ENCODE data around the gene ZNF618. TPM values are rescaled to one million over a fixed set of nuclear protein-coding genes. Genes with fewer than 3 reads are reported as not detected.

The ZNF618 gene
- total and polyA plus RNA-seq, 2 donors, result 3.0 to 7.8 TPM

GRCh38 chr9:114025196-114025753, 149.2 kb downstream of the ZNF618 start:
- H3K4me3 ChIP-seq (ENCODE audit: low read depth, low read length), result no peak overlapping the region
- H3K4me1 ChIP-seq (ENCODE audit: insufficient read depth), result no peaks in the 10 kb centered on the region
- H3K36me3 ChIP-seq (ENCODE audit: insufficient read depth), result no peaks in the 10 kb centered on the region
- no peak for DNase-seq (ENCODE audit: extremely low spot score)
- no peak overlapping the region for H3K27ac ChIP-seq (ENCODE audit: low read depth)
- 94% methylated on average over 3 of the region's 3 CpGs for WGBS

- no peak for DNase-seq (ENCODE audit: extremely low spot score)
- 97% methylated on average over 5 of the region's 5 CpGs for WGBS
Observed at GRCh38 chr9:114025760-114026159, 149.7 kb downstream of the ZNF618 start.

GRCh38 chr9:114026335-114026734, 150.2 kb downstream of the ZNF618 start:
- 85% methylated on average over 4 of the region's 4 CpGs for WGBS
- Histone ChIP-seq H3K36me3 (ENCODE audit: insufficient read depth) (no peaks in the 10 kb centered on the region), H3K4me3 (ENCODE audit: low read depth, low read length) (no peak overlapping the region), H3K27ac (ENCODE audit: low read depth) (no peak overlapping the region), H3K4me1 (ENCODE audit: insufficient read depth) (no peaks in the 10 kb centered on the region)
- no peak for DNase-seq (ENCODE audit: extremely low spot score)

More at GRCh38 chr9:114025760-114026159, 149.7 kb downstream of the ZNF618 start:
- Histone ChIP-seq H3K27ac (ENCODE audit: low read depth) (no peak overlapping the region), H3K36me3 (ENCODE audit: insufficient read depth) (no peaks in the 10 kb centered on the region), H3K4me1 (ENCODE audit: insufficient read depth) (no peaks in the 10 kb centered on the region), H3K4me3 (ENCODE audit: low read depth, low read length) (no peak overlapping the region)

GRCh38 chr9:114027159-114027862, 151.2 kb downstream of the ZNF618 start:
- Histone ChIP-seq H3K36me3 (ENCODE audit: insufficient read depth) (no peaks in the 10 kb centered on the region), H3K4me3 (ENCODE audit: low read depth, low read length) (no peak overlapping the region), H3K4me1 (ENCODE audit: insufficient read depth) (no peaks in the 10 kb centered on the region), H3K27ac (ENCODE audit: low read depth) (no peak overlapping the region)
- DNase-seq (ENCODE audit: extremely low spot score), result no peak
- 87% methylated on average over 13 of the region's 13 CpGs for WGBS

- H3K27ac ChIP-seq (ENCODE audit: low read depth), result no peak overlapping the region
- WGBS, result 91% methylated on average over 4 of the region's 4 CpGs
- no peak for DNase-seq (ENCODE audit: extremely low spot score)
- no peaks in the 10 kb centered on the region for H3K36me3 ChIP-seq (ENCODE audit: insufficient read depth)
- no peak overlapping the region for H3K4me3 ChIP-seq (ENCODE audit: low read depth, low read length)
- H3K4me1 ChIP-seq (ENCODE audit: insufficient read depth), result no peaks in the 10 kb centered on the region
Observed at GRCh38 chr9:114027863-114028465, 151.9 kb downstream of the ZNF618 start.

DNA sequence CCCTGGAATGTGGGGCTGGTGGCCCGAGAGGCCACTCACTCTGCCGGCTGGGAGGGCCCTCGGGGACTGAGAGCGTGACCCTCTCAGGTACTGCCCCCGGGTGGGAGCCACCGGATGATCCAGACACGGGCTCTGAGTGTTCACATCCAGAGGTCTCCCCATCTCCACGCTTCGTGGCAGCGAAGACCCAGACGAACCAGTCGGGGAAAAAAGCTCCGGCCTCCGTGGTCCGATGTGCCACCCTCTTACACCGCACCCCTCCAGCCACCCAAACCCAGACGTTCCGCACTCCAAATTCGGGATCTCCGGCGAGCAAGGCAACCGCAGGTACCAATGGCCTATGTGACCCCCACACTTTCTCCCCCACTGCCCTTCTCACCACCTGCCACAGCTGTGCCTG, 152.5 kb downstream of the ZNF618 start:
- DNase-seq (ENCODE audit: extremely low spot score), result no peak
- no peaks in the 10 kb centered on the region for H3K36me3 ChIP-seq (ENCODE audit: insufficient read depth)
- no peaks in the 10 kb centered on the region for H3K4me1 ChIP-seq (ENCODE audit: insufficient read depth)
- H3K27ac ChIP-seq (ENCODE audit: low read depth), result no peak overlapping the region
- 96% methylated on average over 22 of the region's 22 CpGs for WGBS
- no peak overlapping the region for H3K4me3 ChIP-seq (ENCODE audit: low read depth, low read length)

GRCh38 chr9:114029311-114030170, 153.4 kb downstream of the ZNF618 start:
- Histone ChIP-seq H3K4me1 (ENCODE audit: insufficient read depth) (no peaks in the 10 kb centered on the region), H3K4me3 (ENCODE audit: low read depth, low read length) (no peak overlapping the region), H3K36me3 (ENCODE audit: insufficient read depth) (no peaks in the 10 kb centered on the region), H3K27ac (ENCODE audit: low read depth) (no peak overlapping the region)
- WGBS, result 86% methylated on average over 12 of the region's 12 CpGs
- no peak for DNase-seq (ENCODE audit: extremely low spot score)

GRCh38 chr9:114030364-114030763, 154.3 kb downstream of the ZNF618 start:
- WGBS, result 91% methylated on average over 9 of the region's 9 CpGs
- no peak overlapping the region for H3K4me3 ChIP-seq (ENCODE audit: low read depth, low read length)
- no peaks in the 10 kb centered on the region for H3K36me3 ChIP-seq (ENCODE audit: insufficient read depth)
- no peaks in the 10 kb centered on the region for H3K4me1 ChIP-seq (ENCODE audit: insufficient read depth)
- no peak overlapping the region for H3K27ac ChIP-seq (ENCODE audit: low read depth)
- no peak for DNase-seq (ENCODE audit: extremely low spot score)

GRCh38 chr9:114031037-114031630, 155.0 kb downstream of the ZNF618 start:
- Histone ChIP-seq H3K36me3 (ENCODE audit: insufficient read depth) (no peaks in the 10 kb centered on the region), H3K27ac (ENCODE audit: low read depth) (no peak overlapping the region), H3K4me3 (ENCODE audit: low read depth, low read length) (no peak overlapping the region), H3K4me1 (ENCODE audit: insufficient read depth) (no peaks in the 10 kb centered on the region)
- 93% methylated on average over 7 of the region's 7 CpGs for WGBS
- no peak for DNase-seq (ENCODE audit: extremely low spot score)

DNA sequence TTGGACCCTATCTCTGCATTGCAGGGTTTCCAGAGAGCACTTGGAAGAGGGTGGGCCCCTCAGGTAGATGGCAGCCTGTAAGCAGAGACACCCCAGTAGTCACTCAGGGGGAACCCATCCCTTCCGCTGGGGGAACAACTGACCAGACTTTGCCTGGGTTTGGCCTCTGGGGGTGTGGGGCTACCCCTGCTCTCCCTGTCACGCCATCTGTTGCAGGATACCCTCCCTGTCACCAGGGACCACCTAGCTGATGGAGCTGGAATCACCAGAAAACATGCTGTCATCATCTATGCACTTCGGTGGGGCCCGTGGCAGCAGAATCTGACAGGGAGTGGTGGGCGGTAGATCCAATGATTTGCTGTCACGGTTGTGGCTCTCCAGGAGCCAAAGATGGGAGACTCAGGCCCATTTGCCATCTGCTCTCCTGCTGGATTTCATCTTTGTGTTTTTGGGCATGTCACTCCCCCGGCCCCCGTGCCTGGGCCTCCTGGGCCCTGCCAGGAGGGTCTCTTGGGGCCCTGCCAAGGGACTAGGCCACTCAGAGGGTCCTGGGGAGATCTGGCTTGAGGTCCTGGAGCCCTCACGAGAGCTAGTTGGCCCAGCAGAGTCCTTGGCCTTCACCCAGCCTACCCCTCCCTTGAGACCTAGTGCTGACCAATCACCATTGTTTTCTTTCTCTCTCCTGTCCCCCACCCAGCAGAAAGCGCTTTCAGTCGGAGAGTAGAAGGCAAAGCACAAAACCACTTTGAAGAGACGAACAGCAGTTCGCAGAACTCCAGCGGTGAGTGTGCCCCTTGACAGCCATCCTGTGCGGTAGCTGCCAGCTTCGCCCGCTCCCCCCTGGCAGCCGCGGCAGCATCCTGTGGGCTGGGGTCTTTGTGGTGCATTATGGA, 156.1 kb downstream of the ZNF618 start:
- WGBS, result 85% methylated on average over 19 of the region's 19 CpGs
- Histone ChIP-seq H3K4me1 (ENCODE audit: insufficient read depth) (no peaks in the 10 kb centered on the region), H3K27ac (ENCODE audit: low read depth) (no peak overlapping the region), H3K4me3 (ENCODE audit: low read depth, low read length) (no peak overlapping the region), H3K36me3 (ENCODE audit: insufficient read depth) (no peaks in the 10 kb centered on the region)
- no peak for DNase-seq (ENCODE audit: extremely low spot score)

- Histone ChIP-seq H3K4me1 (ENCODE audit: insufficient read depth) (no peaks in the 10 kb centered on the region), H3K27ac (ENCODE audit: low read depth) (no peak overlapping the region), H3K4me3 (ENCODE audit: low read depth, low read length) (no peak overlapping the region), H3K36me3 (ENCODE audit: insufficient read depth) (no peaks in the 10 kb centered on the region)
- WGBS, result 63% methylated on average over 12 of the region's 12 CpGs
- DNase-seq (ENCODE audit: extremely low spot score), result no peak
Observed at GRCh38 chr9:114033397-114034103, 157.4 kb downstream of the ZNF618 start.

GRCh38 chr9:114034196-114034595, 158.1 kb downstream of the ZNF618 start:
- Histone ChIP-seq H3K36me3 (ENCODE audit: insufficient read depth) (no peaks in the 10 kb centered on the region), H3K4me3 (ENCODE audit: low read depth, low read length) (no peak overlapping the region), H3K4me1 (ENCODE audit: insufficient read depth) (no peaks in the 10 kb centered on the region), H3K27ac (ENCODE audit: low read depth) (no peak overlapping the region)
- no peak for DNase-seq (ENCODE audit: extremely low spot score)
- 97% methylated on average over 10 of the region's 10 CpGs for WGBS
